ENCODE data around the gene ACSS2.
"Not testable (repeated sequence)": the region's sequence is repeated elsewhere in the genome, so short reads cannot be mapped to it uniquely, and the experiment has no call there.

ACSS2 gene

DNA sequence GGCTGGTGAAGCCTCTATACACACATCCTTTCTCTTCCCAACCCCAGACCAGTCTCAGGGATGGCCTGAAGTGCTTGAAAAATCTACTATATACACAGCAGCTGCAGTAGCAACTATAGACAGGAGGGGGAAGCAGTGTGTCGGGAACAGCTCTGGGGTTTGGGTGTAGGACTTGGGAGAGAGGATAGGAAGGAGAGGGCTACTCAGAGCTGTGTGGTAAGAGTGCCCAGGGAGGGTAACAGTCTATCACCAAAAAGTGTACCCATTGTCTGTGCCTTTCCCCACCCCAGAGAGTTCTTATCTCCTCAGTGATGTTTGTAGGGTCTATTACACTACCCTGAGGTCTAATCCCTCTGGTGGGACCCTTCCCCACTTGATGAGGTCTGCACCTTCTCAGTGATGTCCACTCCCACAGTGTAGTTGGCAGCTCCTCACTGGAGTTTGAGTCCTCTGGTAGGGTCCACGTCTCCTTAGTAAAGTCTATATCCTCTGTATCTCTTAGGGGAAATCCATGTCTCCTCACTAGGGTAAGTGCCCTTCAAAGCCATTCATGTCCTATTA is 2.2 kb upstream of the ACSS2 start:
- peak; percentile 76 for DNase-seq

DNA sequence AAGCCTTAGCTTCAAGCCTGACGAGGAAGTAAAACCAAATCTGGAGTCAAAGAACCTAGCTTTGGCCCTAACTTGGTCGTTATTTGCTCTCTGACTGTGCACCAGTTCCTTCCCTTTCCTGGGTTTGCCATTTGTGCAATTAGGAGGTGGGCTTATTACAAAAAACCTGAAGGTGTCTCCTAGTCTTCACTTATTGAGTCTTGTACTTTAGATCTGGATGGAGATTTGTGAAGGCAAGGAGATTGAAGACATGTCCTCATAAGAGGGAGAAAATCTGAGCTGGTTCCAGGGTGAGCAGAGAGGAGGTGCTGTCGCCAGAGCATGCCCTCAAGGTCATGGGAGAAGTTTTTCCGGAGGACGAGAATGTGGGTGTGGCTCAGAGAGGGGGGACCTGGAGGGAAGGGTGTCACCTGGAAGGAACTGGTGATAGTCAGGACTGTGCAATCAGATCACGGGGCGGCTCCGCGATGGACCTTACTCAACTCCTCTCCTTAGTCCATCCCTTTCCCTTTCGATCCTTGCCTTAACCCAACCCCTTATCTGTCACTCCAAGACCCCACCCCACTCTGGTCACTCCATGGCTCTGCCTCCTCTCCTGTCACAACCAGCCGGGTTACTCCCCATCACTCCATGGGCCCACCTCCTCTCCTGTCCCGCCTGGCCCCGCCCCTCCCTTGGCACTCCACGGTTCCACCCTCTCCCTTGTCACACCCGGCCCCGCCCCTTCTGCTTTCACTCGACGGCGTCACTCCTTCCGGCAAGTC is 588 bp upstream of the ACSS2 start:
- peak; percentile 98 for DNase-seq

DNA sequence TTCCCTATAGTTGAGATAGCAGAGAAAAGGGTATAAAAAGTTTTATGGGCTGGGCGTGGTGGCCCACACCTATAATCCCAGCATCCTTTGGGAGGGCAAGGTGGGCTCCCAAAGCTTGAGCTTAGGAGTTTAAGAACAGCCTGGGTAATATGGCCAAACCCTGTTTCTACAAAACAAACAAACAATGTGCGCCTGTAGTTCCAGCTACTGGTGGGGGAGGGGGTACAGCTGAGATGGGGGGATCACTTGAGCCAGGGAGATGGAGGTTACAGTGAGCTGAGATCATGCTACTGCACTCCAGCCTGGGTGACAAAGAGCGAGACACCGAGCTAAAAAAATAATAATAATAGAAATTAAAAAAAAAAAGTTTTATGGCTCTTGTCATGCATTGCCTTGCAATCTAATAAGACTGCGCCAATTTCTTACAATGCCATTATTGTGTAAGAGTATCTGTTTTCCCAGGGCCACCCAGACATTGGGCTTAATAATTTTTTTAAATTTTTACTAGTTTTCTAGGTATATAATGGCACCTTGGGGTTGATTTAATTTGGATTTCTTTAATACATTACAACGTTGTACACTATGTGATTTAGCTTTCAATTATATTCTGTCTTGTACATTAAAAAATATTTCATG is 3.9 kb downstream of the ACSS2 start:
- DNase-seq, result no peak

DNA sequence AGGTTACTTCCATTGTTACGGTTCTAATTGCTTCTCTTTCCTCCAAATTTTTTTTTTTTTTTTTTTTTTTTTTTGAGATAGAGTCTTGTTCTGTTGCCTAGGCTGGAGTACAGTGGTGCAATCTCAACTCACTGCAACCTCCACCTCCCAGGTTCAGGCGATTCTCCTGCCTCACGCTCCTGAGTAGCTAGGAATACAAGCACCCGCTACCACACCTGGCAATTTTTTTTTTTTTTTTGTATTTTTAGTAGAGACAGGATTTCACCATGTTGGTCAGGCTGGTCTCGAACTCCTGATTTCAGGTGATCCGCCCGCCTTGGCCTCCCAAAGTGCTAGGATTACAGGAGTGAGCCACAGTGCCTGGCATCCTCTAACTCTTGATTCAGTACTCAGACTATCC is 4.6 kb downstream of the ACSS2 start:
- not testable (repeated sequence) for DNase-seq

DNA sequence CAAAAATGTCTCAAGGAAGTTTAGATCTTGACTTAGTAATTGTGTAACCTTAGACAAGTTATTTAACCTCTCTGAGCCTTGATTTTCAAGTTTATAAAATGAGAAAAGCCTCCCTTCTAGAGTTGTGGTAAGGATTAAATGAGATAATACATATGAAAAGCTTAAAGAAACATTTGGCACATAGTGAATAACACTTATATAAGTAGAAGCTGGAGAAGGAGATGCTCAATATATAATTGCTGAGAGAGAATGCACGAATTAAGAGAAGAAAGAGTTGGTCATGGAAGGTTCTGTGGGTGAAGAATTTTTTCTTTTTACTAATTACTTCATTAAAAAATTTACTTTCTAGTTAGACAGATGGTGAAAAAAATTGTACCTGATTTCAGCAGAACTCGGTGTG is 5.3 kb downstream of the ACSS2 start:
- DNase-seq, result no peak

DNA sequence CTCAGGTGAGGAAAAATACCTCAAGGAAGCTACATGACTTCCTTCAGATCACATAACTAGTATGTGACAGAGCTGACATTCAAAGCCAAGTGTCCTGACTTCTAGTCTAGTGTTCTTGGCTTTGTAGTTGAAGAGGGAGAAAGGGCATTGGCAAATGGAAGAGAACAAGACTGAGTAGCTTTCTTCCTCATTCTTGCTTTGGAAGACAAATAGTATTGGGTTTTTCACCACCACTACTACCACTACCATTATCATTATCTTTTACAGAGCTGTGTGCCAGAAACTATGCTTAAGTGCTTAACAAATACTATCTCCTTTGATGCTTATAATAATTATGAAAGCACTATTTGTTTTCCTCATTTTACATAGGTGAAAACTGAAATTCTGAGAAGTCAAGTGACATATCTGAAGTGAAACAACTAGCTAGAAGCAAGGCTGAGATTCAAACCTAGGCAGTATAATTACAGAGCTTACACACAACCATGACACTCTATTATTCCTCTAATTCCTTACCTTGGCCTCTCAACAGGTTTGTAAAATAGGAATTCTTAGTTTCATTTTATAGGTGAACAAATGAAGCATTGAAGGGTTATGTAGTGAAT is 6.8 kb downstream of the ACSS2 start:
- no peak for DNase-seq

DNA sequence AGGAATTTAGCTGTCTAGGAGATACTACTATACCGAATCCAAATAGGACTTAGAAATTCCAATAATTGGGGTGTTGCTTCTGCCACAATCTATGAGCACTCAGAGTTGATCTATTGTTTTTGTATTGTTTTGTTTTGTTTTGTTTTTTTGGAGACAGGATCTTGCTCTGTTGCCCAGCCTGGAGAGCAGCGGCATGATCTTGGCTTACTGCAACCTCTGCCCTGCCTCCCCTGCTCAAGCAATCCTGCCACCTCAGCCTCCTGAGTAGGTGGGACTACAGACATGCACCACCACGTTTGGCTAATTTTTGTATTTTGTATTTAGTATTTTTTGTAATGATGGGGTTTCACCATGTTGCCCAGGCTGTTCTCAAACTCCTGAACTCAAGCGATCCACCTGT is 7.4 kb downstream of the ACSS2 start:
- no peak for DNase-seq

DNA sequence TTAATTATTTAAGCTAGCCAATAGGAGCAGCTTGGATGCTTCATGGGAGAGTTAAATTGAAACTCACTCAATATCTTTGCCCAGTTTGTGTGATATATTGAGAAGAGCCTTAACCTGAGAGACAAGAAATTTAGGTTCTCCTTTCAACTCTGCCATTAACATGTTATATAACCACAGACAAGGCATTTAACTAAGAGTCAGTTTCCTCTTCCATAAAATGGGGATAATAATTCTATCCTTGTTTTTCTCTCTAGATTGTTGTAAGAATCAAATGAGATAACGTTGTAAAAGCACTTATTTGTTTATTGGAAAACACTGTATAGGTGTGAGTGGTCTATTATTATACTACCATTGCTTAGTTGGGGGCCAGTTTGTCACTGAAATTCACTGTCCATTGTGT is 7.8 kb downstream of the ACSS2 start:
- DNase-seq, result no peak

DNA sequence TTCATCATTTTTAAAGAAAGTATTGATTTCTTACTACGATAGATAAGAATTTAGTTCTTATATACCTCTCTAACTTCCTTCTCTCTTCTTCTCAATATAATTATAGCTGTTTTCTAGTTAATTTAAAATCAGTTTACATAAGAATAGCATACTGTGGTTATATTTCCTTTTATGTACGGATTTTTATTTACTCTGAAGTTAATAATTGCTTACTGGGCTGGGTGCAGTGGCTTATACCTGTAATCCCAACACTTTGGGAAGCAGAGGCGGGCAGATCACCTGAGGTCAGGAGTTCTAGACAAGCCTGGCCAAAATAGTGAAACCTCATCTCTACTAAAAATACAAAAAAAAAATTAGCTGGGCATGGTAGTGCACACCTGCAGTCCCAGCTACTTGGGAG is 9.7 kb downstream of the ACSS2 start:
- no peak for DNase-seq

DNA sequence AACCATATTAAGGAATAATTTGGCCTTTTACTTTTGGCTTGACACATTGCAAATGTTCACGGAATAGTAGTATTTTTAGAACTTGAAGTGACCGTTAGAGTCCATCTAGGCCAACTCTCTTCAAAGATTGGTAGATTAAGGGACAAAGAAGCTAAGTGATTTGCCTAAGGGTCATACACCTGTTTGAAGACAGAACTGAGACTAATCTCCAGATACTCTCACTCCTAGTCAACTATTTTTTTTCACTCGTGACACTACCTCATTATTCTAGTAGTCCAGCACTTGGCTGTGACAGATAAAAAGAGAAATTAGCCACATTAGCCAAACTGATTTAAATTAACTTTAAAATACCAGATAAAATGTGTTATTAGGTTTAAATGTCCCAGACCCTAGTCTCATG is 10.6 kb downstream of the ACSS2 start:
- DNase-seq, result no peak

DNA sequence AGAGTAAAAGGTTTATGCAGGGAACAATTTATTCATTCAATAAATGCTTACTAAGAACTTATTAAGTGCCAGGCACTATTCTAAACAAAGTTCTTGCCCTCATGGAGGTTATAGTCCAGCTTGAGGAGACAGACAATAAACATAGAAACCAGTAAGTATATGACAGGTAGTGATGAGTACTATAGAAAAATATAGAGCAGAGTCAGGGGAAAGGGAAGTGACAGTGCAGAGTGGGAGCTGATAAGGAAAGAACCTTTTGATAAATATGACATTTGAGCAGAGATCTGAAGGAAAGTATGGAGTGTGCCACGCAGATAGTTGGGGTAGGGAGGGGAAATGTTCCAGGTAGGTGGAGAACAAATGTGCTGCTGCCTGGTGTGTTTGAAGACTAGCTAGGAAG is 12.1 kb downstream of the ACSS2 start:
- no peak for DNase-seq

DNA sequence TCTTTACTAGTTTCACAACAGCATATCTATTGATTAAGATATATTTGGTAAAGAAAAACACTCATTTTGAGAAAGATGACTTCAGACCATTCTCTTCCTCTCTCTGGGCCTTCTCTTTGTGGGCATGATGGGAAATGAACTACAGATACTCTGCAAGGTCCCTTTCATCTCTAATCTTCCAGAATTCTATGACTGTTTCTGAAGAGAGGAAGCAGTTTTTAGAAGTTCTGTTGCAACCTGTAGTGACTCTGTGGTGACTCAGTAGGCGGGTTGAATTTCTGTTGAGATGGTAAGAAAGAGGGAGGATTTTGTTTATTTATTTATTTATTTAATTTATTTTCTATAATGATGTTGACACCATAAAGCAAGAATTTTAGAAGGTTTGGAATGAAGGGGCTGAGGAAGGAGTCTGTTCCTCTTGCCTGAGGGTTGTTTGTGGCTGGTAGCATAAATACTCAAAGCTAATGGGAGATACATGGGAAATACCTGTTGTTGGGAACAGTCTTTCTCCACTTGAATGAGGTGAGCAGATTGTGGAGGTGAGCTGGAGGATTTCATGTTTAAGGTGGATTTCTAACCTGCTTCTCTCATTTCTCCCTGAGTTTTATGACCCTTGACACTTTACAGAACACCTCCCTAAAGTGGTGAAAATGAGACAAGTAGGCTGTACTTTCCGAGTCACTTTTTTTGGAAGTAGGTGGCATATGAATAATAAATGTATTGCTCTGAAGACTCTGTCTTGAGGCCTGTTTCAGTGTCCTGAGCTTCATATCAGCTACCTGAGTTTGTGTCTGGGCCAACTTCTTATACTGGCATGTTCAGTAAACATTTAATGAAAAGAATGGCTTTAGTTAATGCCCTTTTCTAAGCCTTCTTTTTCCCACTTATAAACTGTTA is 15.0 kb downstream of the ACSS2 start:
- no peak for DNase-seq

DNA sequence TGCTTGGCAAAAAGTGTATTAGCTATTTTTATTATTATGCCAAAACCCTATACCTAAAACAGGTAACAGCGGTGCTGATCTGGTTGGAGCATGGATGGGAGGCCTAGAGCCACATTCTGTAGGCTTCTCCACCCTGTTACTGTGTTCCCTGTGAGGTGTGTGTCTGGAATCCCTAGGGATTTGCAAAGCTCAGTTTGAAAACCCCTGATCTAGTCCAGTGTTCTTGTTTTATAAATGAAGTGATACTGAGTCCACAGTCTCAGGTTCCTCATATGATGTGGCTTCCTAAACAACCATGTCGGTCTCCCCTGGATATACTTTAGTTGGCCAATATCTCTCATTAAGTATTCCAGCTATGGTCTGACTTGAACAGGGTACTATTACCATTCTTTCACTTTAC is 16.3 kb downstream of the ACSS2 start:
- DNase-seq, result no peak

DNA sequence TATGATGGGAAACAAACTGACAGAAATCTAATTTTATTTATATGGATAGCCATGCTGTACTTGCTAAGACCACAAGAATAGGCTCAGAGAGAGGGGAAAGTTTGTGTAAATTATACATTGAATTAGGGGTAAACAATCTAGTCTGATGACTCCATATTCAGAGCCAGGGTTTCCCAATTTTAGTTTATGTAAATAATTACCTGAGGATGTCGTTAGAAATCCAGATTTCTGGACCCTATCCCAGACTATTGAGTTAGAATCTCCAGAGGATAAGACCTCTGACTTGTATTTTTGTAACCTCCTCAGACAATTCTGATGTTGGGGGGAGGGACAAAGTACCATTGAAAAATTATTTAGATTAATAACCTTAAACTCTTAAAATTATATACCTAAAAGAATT is 18.3 kb downstream of the ACSS2 start:
- DNase-seq, result no peak

DNA sequence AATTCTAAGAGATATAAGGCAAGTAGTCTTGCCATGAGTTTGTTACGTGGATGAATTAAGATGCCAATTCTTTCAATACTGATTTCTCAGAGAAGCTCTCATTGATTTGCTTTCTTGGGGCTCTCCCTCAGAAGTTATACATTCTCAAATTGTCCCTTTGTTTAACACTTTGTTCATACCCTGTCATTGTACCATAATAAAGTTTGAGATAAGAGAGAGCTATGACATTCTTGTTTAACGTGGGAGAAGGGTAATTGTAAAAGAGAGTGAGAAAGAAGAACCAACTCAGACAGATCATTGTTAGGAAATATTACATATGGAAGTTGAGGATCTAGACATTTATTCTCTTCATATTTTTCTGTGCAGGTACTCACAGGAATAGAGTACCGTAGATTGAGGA is 19.1 kb downstream of the ACSS2 start:
- no peak for DNase-seq

DNA sequence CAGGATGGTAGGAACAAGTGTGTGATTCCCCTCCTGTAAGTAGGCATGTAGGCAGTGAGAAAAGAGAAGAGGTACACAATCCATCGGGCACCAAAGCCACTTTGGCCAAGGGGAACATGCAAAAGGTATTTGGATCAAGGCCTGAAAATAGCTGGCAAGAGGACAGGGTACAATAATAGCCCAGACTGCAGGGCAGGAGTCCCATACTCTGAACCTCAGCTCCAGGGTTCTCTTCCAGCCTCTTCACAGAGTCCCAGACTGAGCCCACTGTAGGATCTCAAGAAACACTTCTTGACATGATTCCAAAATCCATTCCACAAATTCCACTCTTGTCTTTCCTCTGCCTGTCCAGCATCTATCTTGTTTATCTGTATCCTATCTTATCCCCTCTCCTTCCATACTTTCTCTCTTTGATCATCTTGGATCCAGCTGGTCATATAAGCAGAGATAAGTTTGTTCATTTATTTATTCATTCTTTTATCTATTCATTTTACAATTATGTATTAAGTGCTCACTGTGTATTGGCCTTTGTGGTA is 19.7 kb downstream of the ACSS2 start:
- DNase-seq, result no peak

DNA sequence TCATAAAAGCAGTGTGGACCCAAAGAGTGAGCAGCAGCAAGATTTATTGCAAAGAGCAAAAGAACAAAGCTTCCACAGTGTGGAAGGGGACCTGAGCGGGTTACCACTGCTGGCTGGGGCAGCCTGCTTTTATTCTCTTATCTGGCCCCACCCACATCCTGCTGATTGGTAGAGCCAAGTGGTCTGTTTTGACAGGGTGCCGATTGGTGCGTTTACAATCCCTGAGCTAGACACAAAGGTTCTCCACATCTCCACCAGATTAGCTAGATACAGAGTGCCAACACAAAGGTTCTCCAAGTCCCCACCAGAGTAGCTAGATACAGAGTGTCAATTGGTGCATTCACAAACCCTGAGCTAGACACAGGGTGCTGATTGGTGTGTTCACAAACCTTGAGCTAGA is 21.7 kb downstream of the ACSS2 start:
- not testable (repeated sequence) for DNase-seq

DNA sequence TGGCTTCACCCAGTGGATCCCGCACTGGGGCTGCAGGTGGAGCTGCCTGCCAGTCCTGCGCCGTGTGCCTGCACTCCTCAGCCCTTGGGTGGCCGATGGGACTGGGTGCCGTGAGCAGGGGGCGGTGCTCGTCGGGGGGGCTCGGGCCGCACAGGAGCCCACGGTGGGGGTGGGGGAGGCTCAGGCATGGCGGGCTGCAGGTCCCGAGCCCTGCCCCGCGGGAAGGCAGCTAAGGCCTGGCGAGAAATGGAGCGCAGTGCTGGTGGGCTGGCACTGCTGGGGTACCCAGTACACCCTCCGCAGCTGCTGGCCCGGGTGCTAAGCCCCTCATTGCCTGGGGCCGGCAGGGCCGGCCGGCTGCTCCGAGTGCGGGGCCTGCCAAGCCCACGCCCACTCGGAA is 22.3 kb downstream of the ACSS2 start:
- DNase-seq, result not testable (repeated sequence)

DNA sequence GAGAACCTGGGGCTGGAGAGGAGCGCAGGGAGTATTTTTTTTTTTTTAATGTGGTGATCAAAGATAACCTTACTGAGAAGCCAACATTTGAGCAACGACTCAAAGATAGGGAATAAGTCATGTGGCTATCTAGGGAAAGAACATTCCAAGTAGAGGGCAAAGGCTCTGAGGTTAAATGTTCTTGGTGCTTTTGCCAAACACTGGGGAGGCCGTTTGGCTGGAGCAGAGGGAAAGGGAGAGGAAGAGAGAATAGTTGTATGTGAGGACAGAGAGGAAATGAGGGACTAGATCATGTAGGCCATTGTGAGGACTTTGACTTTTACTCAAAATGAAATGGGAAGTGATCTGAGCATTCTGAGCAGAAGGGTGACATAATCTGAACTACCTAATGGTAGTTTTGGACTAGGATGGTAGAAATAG is 27.8 kb downstream of the ACSS2 start:
- DNase-seq, result no peak

DNA sequence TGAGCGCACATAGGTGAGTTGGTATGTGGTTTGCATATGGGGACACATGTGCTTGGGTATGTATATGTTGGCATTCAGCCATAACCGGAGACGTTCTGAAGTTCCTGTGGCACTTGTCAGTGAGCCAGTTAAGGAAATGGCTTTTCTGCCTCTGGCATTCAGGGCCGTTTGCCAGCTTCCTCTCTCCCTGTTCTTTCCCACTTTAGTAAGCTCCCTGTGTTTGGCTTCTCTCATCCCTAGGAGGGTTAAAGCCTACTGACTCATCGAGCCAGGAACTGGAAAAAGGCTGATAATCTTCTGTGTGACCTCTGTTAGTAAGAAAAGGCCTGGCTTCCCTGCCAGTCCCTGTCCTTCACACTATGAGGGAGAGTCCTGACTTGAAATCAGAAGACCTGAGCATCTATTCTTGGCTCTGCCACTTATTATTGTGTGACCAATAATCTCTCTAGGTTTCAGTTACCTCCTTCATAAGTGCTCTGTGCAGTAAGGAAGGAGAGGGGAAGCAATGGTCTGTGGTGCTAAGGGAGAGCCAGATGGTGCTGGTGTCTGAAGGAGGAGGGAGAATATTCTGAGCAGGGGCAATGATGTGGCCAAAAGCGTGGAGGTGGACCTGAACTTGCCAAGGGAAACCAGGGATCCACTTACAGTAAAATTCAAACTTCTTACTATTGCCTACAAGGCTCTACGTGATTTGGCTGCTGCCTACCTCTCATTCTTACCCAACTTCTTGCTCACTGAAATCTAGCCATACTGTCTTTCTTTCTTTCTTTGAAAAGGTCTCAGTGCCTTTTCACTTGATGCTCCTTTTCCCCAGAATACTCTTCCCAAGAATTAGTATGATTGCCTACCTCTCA is 31.4 kb downstream of the ACSS2 start:
- DNase-seq, result peak; percentile 77

DNA sequence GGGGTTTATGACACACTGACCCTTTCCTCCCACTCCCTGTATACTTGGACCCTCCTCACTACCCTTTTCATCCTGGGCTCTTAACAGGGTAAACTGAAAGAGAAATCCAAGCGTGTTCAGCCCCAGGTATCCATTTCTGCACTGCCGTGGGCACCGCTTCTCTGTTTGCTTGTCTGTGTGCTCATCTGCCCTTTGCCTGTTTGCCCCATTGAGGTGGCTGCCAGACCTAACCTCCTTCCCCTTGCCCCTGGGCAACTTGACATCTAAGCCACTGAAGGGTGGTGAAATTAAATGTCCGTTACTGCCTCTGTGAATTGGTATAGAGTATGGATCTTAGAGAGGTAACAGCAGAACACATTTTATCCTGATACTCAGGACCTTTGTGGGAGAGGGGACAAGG is 38.7 kb downstream of the ACSS2 start:
- no peak for DNase-seq

All from RPMI8226 (cell line).